Kidney epithelial cell (primary cell): Measurements from ENCODE around the gene LMO4. TPM values are rescaled to one million over a fixed set of nuclear protein-coding genes. Genes with fewer than 3 reads are reported as not detected.

Experiments
- DNase-seq: peaks from one replicate; pipeline ENCODE4 v3.0.0-alpha.2; 2010; ENCODE audit warnings: low read depth
- H3K27me3 ChIP-seq: 2 replicates; pipeline ENCODE4 v1.6.0; 2011; ENCODE audit warnings: low read length; ENCODE audit not compliant: control insufficient read depth, insufficient read depth
- H3K36me3 ChIP-seq: 2 replicates; pipeline ENCODE4 v1.5.1; 2011; ENCODE audit warnings: low read length; ENCODE audit not compliant: control insufficient read depth, insufficient read depth
- H3K4me3 ChIP-seq: 2 replicates; pipeline ENCODE4 v1.5.1; 2011; ENCODE audit warnings: low read depth, mild to moderate bottlenecking, control low read depth, low read length
- total RNA-seq: library from RNA; depleted of rRNA; stranded (reverse); fragments of >200 nt; gene quantifications from 2 replicates; pipeline ENCODE4 v1.2.3, GENCODE V29; 2015
- TF ChIP-seq, protein P1 (sequence below): IDR thresholded peaks from 2 replicates; pipeline ENCODE4 v1.5.1; 2011; ENCODE audit warnings: mild to moderate bottlenecking, moderate library complexity, low read length, control low read depth, inconsistent platforms; ENCODE audit not compliant: insufficient read depth, poor library complexity, severe bottlenecking

The LMO4 gene
- total RNA-seq, 1 donor from 2014 or later: 38.7 TPM

DNA sequence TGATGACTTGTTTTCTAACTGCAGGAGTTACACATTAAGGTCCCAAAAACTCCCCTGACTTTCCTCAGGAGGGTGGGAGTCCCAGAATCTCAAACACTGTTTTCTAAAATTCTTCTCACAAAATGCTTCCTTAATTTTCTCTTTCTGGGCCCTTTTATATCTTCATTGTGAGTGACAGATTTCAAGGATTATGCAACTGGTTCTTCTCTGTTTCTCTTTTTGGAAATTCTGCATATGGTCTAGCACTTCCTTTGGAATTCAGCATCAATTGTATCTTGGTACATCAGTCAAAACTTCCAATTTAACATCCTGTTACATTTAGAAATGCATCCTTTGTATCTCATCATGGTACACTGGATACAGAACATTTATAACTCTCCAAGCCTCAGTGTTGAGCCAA lies 59.7 kb downstream of the LMO4 start:
- no peak for DNase-seq
- no peaks in the 10 kb centered on the region for H3K36me3 ChIP-seq
- no peaks in the 10 kb centered on the region for H3K27me3 ChIP-seq
- TF ChIP-seq, protein P1, sequence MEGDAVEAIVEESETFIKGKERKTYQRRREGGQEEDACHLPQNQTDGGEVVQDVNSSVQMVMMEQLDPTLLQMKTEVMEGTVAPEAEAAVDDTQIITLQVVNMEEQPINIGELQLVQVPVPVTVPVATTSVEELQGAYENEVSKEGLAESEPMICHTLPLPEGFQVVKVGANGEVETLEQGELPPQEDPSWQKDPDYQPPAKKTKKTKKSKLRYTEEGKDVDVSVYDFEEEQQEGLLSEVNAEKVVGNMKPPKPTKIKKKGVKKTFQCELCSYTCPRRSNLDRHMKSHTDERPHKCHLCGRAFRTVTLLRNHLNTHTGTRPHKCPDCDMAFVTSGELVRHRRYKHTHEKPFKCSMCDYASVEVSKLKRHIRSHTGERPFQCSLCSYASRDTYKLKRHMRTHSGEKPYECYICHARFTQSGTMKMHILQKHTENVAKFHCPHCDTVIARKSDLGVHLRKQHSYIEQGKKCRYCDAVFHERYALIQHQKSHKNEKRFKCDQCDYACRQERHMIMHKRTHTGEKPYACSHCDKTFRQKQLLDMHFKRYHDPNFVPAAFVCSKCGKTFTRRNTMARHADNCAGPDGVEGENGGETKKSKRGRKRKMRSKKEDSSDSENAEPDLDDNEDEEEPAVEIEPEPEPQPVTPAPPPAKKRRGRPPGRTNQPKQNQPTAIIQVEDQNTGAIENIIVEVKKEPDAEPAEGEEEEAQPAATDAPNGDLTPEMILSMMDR: no peak
- H3K4me3 ChIP-seq: no peak overlapping the region

DNA sequence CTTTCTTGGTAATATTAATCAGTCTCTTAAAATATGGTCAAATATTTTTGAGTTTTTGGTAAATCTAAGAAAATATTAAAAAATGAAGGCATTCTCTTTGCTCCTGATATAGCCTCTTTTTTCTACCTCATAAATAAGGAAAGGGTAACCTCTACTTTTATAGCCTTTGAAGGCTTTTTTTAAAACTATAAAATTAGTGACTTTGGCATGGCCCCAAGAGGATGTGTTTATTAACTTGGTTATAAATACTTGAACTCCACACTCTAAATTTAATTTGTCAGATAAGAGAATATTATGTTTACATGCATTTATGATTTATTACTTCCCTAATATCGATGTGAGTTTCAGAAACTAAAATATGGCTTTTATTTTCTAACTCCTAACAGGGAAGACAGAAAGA lies 60.3 kb downstream of the LMO4 start:
- Histone ChIP-seq H3K27me3 (no peaks in the 10 kb centered on the region), H3K36me3 (no peaks in the 10 kb centered on the region), H3K4me3 (no peak overlapping the region)
- DNase-seq: no peak
- TF ChIP-seq, protein P1: no peak

DNA sequence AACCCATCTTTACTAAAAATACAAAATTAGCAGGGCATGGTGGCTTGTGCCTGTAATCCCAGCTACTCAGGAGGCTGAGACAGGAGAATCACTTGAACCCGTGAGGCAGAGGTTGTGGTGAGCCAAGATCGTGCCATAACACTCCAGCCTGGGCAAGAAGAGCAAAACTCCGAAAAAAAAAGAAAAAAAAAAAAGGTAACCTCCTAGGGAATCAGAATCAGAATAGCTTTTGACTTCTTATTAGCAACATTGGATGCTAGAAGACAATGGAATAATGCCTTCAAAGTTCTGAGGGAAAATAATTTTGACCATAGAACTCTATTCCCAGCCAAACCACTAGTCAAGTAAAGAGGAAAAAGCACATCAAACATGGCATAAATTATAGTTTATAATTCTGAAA lies 60.9 kb downstream of the LMO4 start:
- no peak for DNase-seq
- TF ChIP-seq, protein P1: no peak
- no peaks in the 10 kb centered on the region for H3K36me3 ChIP-seq
- H3K4me3 ChIP-seq: no peak overlapping the region
- H3K27me3 ChIP-seq: no peaks in the 10 kb centered on the region

DNA sequence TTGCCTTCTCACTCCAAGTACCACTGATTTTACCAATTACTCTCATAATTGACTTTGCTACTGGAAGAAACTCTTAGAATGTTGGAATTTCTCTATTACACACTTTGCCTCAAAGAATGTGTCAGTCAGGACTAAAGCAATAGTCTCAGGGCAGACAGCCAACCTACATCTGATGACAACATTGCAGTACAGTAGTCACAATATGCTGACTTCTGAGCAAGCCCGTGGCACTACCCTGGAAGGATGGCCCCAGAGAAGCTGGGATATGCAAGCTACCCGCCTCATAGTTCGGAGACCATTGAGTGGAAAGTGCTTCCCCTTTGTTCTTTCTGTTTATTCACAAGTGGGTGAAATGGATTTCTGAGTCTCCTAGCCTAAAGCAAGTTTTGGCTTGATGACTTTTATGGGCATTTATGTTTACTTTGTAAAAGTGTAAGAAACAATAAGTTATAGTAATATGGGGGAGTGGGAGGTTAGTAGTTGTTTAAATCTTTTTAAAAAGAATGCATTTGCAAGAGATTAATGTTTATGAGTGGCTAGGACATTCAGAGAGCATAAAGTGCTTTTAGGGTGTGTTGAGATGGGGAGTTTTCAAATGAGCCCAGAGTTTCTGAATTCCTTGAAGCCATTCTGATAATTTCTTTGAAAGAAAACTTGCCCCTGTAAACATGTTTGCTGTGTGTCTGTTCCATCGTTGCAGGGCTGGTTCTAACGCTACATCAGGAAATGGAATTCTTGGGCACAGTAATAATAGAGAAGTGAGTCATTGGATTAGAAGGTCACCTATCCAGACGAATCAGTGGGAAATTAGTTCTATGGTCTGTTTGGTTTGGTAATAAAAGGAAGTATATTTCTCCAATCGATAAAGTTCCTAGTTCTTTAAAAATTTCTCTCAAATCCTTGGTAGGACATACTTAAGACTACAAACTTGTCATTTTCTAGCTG lies 63.8 kb downstream of the LMO4 start:
- Histone ChIP-seq H3K27me3 (no peaks in the 10 kb centered on the region), H3K4me3 (no peak overlapping the region), H3K36me3 (no peaks in the 10 kb centered on the region)
- TF ChIP-seq, protein P1: no peak
- DNase-seq: peak; percentile 63

DNA sequence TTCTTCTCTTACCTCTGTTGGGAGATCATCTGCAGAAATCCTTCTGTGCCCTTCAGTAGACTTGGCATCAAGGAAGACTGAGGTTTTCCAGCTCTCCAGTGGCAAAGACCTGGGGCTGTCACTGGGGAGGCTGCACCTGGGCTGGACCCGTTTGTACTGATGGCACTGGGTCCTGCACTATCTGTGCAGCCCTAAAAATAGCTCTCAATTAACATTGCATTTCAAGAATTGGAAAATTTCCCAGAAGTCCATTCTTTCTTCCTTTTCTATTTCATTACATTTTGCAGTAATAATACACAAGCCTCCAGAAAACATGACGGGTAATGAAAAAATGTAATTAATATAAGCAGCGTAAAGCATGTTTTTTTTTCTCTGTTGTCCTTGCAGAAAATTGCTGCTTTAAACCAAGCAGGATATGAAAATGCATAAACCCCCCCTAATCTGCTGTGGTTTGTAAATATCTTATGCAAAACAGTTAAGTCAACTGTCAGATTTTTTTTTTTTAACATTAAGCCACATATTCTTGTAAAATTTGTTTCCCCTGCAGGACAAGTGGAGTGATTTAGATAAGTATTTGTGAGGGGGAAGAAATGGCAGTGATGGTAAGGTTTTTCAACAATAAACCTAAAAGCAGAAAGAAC lies 64.9 kb downstream of the LMO4 start:
- H3K4me3 ChIP-seq: no peak overlapping the region
- no peaks in the 10 kb centered on the region for H3K36me3 ChIP-seq
- H3K27me3 ChIP-seq: no peaks in the 10 kb centered on the region
- DNase-seq: no peak
- TF ChIP-seq, protein P1: no peak

DNA sequence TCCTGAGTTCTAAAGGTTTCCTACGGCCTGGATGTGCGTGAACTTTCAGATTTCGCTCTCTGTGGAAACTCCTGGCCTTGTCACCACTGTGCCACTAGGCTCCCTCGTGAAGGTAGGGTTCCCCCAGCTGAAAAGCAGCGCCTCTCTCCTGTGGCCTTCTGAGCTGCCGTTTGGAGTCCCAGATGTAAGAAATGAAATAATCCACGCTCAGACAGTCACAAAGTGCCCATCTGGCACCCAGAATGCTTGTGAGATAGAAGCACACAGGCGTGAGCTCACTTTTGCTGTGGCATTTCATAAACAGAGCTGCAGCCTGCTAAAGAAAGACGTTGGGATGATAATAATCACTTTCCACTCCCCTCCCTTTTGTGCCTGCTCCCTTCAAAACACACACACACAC lies 65.8 kb downstream of the LMO4 start:
- no peaks in the 10 kb centered on the region for H3K27me3 ChIP-seq
- DNase-seq: no peak
- H3K4me3 ChIP-seq: no peak overlapping the region
- TF ChIP-seq, protein P1: no peak
- no peaks in the 10 kb centered on the region for H3K36me3 ChIP-seq
